IMR-90 (cell line): ENCODE results near the gene CLOCK. TPM values are rescaled to one million over a fixed set of nuclear protein-coding genes. Genes with fewer than 3 reads are reported as not detected.
A peak's percentile ranks its signal among the peaks of the same experiment; 100 is the strongest.

Experiments used
- ATAC-seq: fragments of 200-7000 bp; cut with Tn5 transposase; 2 replicates; pipeline ENCODE4 v1.9.1; 2020; ENCODE audit warnings: low read depth, mild to moderate bottlenecking, moderate library complexity
- BruUV-seq: library from RNA; stranded (reverse); fragments of 400-500 nt; replicated peaks from 2 replicates; lab custom pipeline; 2021; lab: Mats Ljungman, UMichigan
- CTCF ChIA-PET: fragments of 300-600 bp; formaldehyde crosslinking; extraction: SDS; loops from one replicate; lab custom pipeline; 2021; ENCODE audit warnings: antibody characterized with exemption; lab: Yijun Ruan, JAX
- POLR2A ChIA-PET: fragments of 300-600 bp; sonication (Branson Sonifier 250); formaldehyde crosslinking; loops from one replicate; lab custom pipeline; 2022; ENCODE audit warnings: antibody characterized with exemption; ENCODE audit not compliant: unreplicated experiment; lab: Charles Lee
- DNase-seq: peaks from one replicate; pipeline ENCODE4 v3.0.0; 2013
- H2AFZ ChIP-seq: replicated peaks from 2 replicates; pipeline ENCODE3; 2013; ENCODE audit warnings: low read length, mild to moderate bottlenecking; ENCODE audit not compliant: poor library complexity
- H2AK5ac ChIP-seq: 2 replicates; pipeline ENCODE4 v1.6.1; 2013; ENCODE audit warnings: low read depth, low read length, inconsistent platforms
- H2AK9ac ChIP-seq: replicated peaks from 2 replicates; pipeline ENCODE3; 2013; ENCODE audit warnings: mild to moderate bottlenecking, low read depth, low read length, moderate library complexity; ENCODE audit not compliant: poor library complexity
- H2BK120ac ChIP-seq: 2 replicates; pipeline ENCODE4 v1.6.1; 2013; ENCODE audit warnings: low read depth, low read length, inconsistent platforms
- H2BK15ac ChIP-seq: 3 replicates; pipeline ENCODE4 v1.6.1; 2013; ENCODE audit warnings: low read depth, low read length, inconsistent platforms
- H2BK20ac ChIP-seq: 2 replicates; pipeline ENCODE4 v1.6.1; 2013; ENCODE audit warnings: low read depth, mild to moderate bottlenecking, inconsistent platforms, low read length, moderate library complexity
- H2BK5ac ChIP-seq: 2 replicates; pipeline ENCODE4 v1.6.1; 2013; ENCODE audit warnings: mild to moderate bottlenecking, low read depth, low read length, inconsistent platforms; ENCODE audit not compliant: poor library complexity, severe bottlenecking
- H3K14ac ChIP-seq: replicated peaks from 2 replicates; pipeline ENCODE4 v1.6.1; 2013; ENCODE audit warnings: low read depth, low read length, inconsistent platforms
- H3K18ac ChIP-seq: 2 replicates; pipeline ENCODE4 v1.6.1; 2013; ENCODE audit warnings: low read depth, low read length, control low read depth
- H3K23ac ChIP-seq: 2 replicates; pipeline ENCODE4 v1.6.1; 2013; ENCODE audit warnings: low read depth, low read length, inconsistent platforms
- H3K27ac ChIP-seq: 2 replicates; pipeline ENCODE4 v1.5.1; 2013; ENCODE audit warnings: mild to moderate bottlenecking, control low read depth, low read length; ENCODE audit not compliant: insufficient read depth
- H3K27me3 ChIP-seq: 2 replicates; pipeline ENCODE4 v1.6.1; 2013; ENCODE audit warnings: low read length; ENCODE audit not compliant: control insufficient read depth, insufficient read depth
- H3K36me3 ChIP-seq: 2 replicates; pipeline ENCODE4 v1.6.1; 2013; ENCODE audit warnings: low read length, mixed read lengths; ENCODE audit not compliant: control insufficient read depth, insufficient read depth
- H3K4ac ChIP-seq: 2 replicates; pipeline ENCODE4 v1.6.1; 2013; ENCODE audit warnings: low read depth, low read length, inconsistent platforms
- H3K4me1 ChIP-seq: 2 replicates; pipeline ENCODE4 v1.6.1; 2013; ENCODE audit warnings: low read length, mixed read lengths; ENCODE audit not compliant: control insufficient read depth, insufficient read depth
- H3K4me2 ChIP-seq: 2 replicates; pipeline ENCODE4 v1.6.1; 2013; ENCODE audit warnings: low read depth, mild to moderate bottlenecking, control low read depth, low read length, moderate library complexity
- H3K4me3 ChIP-seq: 2 replicates; pipeline ENCODE4 v1.5.1; 2013; ENCODE audit warnings: low read depth, mild to moderate bottlenecking, control low read depth, low read length, moderate library complexity; ENCODE audit not compliant: insufficient read depth
- H3K56ac ChIP-seq: 2 replicates; pipeline ENCODE4 v1.6.1; 2013; ENCODE audit warnings: low read length, inconsistent platforms; ENCODE audit not compliant: insufficient read depth; ENCODE audit errors: extremely low read depth
- H3K79me1 ChIP-seq, 2 experiments: 2 replicates each; pipeline ENCODE4 v1.6.1; 2013; ENCODE audit warnings: low read length in 2 of 2, inconsistent platforms in 1 of 2, low read depth in 1 of 2
- H3K9ac ChIP-seq: 2 replicates; pipeline ENCODE4 v1.6.1; 2013; ENCODE audit warnings: low read depth, low read length, control low read depth
- H3K9me1 ChIP-seq: 2 replicates; pipeline ENCODE4 v1.6.1; 2013; ENCODE audit warnings: low read length, inconsistent platforms; ENCODE audit not compliant: insufficient read depth
- H3K9me3 ChIP-seq: 2 replicates; pipeline ENCODE4 v1.6.1; 2013; ENCODE audit warnings: low read length; ENCODE audit not compliant: control insufficient read depth, insufficient read depth
- H4K20me1 ChIP-seq: 2 replicates; pipeline ENCODE4 v1.6.1; 2013; ENCODE audit warnings: low read length, inconsistent platforms; ENCODE audit not compliant: insufficient read depth
- H4K5ac ChIP-seq: 2 replicates; pipeline ENCODE4 v1.6.1; 2013; ENCODE audit warnings: mild to moderate bottlenecking, low read depth, low read length, control low read depth
- H4K8ac ChIP-seq, 2 experiments: 2 replicates each; pipeline ENCODE4 v1.6.1; 2013; ENCODE audit warnings: low read depth in 2 of 2, low read length in 2 of 2, control low read depth in 1 of 2, inconsistent platforms in 1 of 2
- H4K91ac ChIP-seq: 2 replicates; pipeline ENCODE4 v1.6.1; 2013; ENCODE audit warnings: low read depth, low read length, inconsistent platforms; ENCODE audit not compliant: insufficient read depth
- FOS ChIP-seq: fragments of 150-350 bp; IDR thresholded peaks from 2 replicates; pipeline ENCODE4 v1.6.1; 2016; ENCODE audit warnings: low read depth, low read length
- RFX5 ChIP-seq: IDR thresholded peaks from 2 replicates; pipeline ENCODE4 v1.8.0; 2012; ENCODE audit warnings: low read depth, mild to moderate bottlenecking, low read length, moderate library complexity
- USF2 ChIP-seq: fragments of 150-350 bp; IDR thresholded peaks from 2 replicates; pipeline ENCODE4 v1.6.1; 2017; ENCODE audit warnings: mild to moderate bottlenecking, antibody characterized with exemption, low read length, low read depth
- WGBS, 2 experiments: methylation state at CpG; one replicate each; pipeline versions ENCODE4 v1.1.5 to v1.1.7; 2013; ENCODE audit warnings: missing lambda C conversion rate in 2 of 2; ENCODE audit not compliant: insufficient read length in 1 of 2; ENCODE audit errors: extremely low coverage in 2 of 2; 5-methylcytosine and 5-hydroxymethylcytosine counted together
- dilution Hi-C: fragments of 300-500 bp; cut with HindIII; formaldehyde crosslinking; loops from one replicate; pipeline ENCODE4 v1.14.3; 2018; ENCODE audit warnings: low sequenced_read_pairs; ENCODE audit not compliant: unreplicated experiment
- in situ Hi-C: fragments of 300-500 bp; cut with MboI; formaldehyde crosslinking; loops from 3 replicates; pipeline ENCODE4 v1.14.3; 2019; ENCODE audit warnings: low sequenced_read_pairs, inconsistent platforms, mixed read lengths
- intact Hi-C: fragments of 100-400 bp; cut with micrococcal nuclease; formaldehyde crosslinking; loops from 2 replicates; pipeline ENCODE4 v1.10.0; 2022
- polyA plus RNA-seq, 3 experiments: library from polyadenylated mRNA; depleted of rRNA; stranded (reverse); fragments of >200 nt; gene quantifications; 2 replicates each; pipeline ENCODE4 v1.2.3, GENCODE V29; 2012; ENCODE audit warnings: low replicate concordance in 1 of 3
- total RNA-seq: library from RNA; depleted of rRNA; stranded (reverse); fragments of >200 nt; gene quantifications from 2 replicates; pipeline ENCODE4 v1.2.3, GENCODE V29; 2012

Gene CLOCK
- total and polyA plus RNA-seq, 2 of the 4 experiments (the other 2 are of a cell fraction): 7.3 to 53.4 TPM

DNA sequence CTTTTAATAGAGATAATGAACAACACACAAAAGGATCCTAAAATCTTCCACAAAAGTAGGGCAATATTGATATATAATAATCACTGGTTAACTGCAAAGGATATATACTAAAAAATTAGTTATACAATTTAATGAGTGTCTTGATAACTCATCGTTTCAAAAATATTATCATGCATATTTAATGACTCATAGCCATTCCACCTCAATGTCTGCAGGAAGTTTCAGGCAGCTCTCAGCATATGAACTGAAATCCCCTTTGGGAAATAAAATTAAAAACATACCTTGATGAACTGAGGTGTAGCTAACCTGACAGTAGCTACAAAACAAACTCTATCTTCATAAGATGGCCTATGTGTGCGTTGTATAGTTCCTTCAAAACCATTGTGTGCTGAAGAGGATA, 88.1 kb downstream of the CLOCK start:
- H2AK5ac ChIP-seq: no peak overlapping the region
- H3K14ac ChIP-seq: no peak overlapping the region
- H3K56ac ChIP-seq: no peak overlapping the region
- H3K4me2 ChIP-seq: no peak overlapping the region; the same call in 1 of the 2 replicates
- H4K5ac ChIP-seq: no peak overlapping the region
- intact Hi-C loops (no loop called here), dilution Hi-C loops (no loop called here), in situ Hi-C loops (no loop called here)
- H3K23ac ChIP-seq: no peak overlapping the region
- CTCF ChIA-PET: no interaction called here
- no peaks in the 10 kb centered on the region for H4K20me1 ChIP-seq
- no peak overlapping the region for H2BK20ac ChIP-seq
- no peaks in the 10 kb centered on the region for H3K27me3 ChIP-seq
- H3K4ac ChIP-seq: peak overlapping the region; percentile 15; the same call in 1 of the 2 replicates
- no peak overlapping the region for H3K4me3 ChIP-seq
- no peak overlapping the region for H4K8ac ChIP-seq
- no peak overlapping the region for H2AFZ ChIP-seq
- no peak overlapping the region for H3K27ac ChIP-seq
- WGBS, 2 experiments: no CpG with 5 or more reads among the region's 2 CpGs
- H2BK15ac ChIP-seq: no peak overlapping the region
- H2BK5ac ChIP-seq: peak overlapping the region; percentile 63
- no peak overlapping the region for H2BK120ac ChIP-seq
- no peaks in the 10 kb centered on the region; the same call in 1 of the 2 replicates for H3K4me1 ChIP-seq
- 0 out of 2 replicates have a peak, but pooled peaks cover 1% of the 10 kb centered on the region for H3K36me3 ChIP-seq
- TF ChIP-seq USF2 (no peak), FOS (peak; percentile 26; the same call in 1 of the 2 replicates), RFX5 (no peak)
- no peaks in the 10 kb centered on the region for H3K9me1 ChIP-seq
- no peak overlapping the region for H4K91ac ChIP-seq
- ATAC-seq: peak; percentile 65; the same call in 1 of the 2 replicates
- no TSS peak for BruUV-seq
- H3K9ac ChIP-seq: no peak overlapping the region
- H3K79me1 ChIP-seq: 0 out of 4 replicates have a peak, but pooled peaks cover 0 to 5% of the 10 kb centered on the region in 2 experiments
- no peaks in the 10 kb centered on the region for H3K9me3 ChIP-seq
- POLR2A ChIA-PET: interaction anchor here (0.6 kb wide), 1 partner anchor 44 kb away, joined by 3 read pairs; no protein-coding TSS in a partner anchor
- H2AK9ac ChIP-seq: no peak overlapping the region
- no peak overlapping the region for H3K18ac ChIP-seq
- peak; percentile 41 for DNase-seq
